AG08395 (cell line): Measurements from ENCODE around the gene SNX11.

Experiments
- DNase-seq: peaks from one replicate; pipeline ENCODE4 v3.0.0; 2012; ENCODE audit warnings: mixed read lengths, low spot score

Gene SNX11

DNA sequence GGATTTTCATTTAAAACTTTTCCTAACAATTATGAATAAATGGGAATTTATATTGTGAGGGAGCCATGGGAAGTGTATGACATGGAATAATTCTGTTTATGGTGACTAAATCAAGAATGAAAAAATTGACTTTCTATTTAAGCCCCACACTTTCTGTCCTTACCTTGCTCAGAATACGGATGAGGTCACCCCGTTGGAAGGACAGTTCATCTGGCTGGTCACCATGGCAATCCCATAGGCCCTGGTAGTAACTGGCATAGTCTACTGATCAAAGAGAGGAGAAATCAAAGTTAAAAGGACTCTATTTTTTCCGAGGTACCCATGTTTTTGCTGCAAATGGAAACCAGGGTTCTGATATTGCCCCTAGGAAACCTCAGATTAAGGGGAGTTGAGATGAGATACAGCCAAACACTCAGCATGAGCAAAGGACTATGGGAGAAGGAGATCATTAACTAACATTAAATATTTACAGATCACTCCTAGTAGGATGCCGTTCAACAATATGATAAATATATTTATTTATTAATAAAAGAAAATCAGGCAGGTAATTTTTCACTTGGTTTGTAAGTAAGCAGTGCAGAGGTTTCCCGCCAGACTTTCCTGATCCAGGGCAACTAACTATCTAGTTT, 54.9 kb downstream of the SNX11 start:
- DNase-seq, result no peak

DNA sequence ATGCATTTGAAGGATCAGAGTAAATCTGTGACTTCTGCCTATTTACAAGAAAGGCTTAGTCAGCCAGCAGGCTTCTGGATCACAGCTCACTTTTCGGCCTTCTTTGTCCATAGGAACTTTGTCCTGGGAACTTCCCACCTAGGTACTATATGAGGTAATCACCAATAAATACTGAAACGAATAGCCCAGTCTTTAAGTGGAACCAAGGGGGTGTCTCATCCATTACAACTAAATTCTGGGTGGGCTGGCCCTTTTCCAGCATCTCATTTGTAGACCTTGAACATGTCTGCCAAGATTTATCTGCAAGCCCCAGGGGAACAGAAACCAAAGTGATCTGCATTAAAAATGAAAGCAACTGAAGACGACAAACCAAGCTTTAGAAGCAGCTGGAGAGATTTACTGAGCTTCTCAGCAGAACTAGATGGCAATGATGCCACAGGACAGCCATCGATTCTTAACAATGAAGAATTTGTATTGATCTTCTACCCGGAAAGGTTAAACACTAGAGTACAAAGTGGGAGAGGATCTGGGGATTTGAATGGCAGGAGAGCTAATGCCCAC, 55.5 kb downstream of the SNX11 start:
- no peak for DNase-seq

DNA sequence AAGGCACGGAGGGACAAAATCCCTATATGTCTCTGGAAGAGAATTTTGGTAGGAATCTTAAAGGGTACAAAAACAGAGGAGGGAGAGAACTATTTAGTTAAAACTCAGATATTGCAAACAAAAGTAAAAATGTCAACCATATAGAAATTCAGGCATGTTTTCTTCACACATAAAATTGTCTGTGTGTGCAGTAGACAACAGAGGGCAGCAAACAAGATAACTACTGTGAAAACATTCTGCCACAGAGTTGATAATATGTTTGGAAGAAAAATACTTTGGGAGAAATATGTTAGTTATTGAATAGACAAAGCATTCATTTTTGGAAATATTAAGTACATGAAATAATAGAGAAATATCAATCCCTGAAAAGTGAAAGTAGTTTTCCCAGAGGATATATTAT, 56.2 kb downstream of the SNX11 start:
- no peak for DNase-seq

DNA sequence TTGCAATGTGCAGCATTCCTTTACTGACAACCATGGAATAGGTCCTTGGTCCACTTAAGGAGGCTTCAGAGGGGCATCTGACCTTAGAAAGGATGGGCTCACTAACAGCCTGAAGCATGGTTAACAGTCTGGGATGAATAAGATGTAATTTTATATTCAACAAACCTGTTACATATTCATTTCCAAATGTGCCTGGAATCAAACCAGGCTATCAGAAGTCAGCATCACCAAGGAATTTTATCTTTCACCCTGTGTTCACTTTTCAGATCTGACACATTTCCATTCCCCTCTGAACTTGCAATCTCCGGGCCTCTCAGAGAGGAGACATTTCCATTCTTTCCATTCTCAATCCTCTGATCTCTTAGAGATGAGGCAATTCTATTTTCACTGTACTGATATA, 62.4 kb downstream of the SNX11 start:
- no peak for DNase-seq
